ENCODE results near the gene MAPK8. TPM values are rescaled to one million over a fixed set of nuclear protein-coding genes. Genes with fewer than 3 reads are reported as not detected.
"Not testable (repeated sequence)": the region's sequence is repeated elsewhere in the genome, so short reads cannot be mapped to it uniquely, and the experiment has no call there.

MAPK8 gene
- total RNA-seq, 2 experiments from 2014 or later: 47.8 to 50.6 TPM

- Mint-ChIP-seq H3K27me3 (no peaks in the 10 kb centered on the region), H3K4me1 (ENCODE audit: low read depth) (no peaks in the 10 kb centered on the region), H3K36me3 (ENCODE audit: low read depth) (peaks cover 50% of the 10 kb centered on the region), H3K9me3 (no peaks in the 10 kb centered on the region), H3K4me3 (no peak overlapping the region), H3K27ac (no peak overlapping the region)
- TF ChIP-seq CTCF (IDR thresholded peaks at IDR 0.05): no peak
- H3K9me3 ChIP-seq (ENCODE audit: control insufficient read depth in 1 of 2, insufficient read depth in 1 of 2, low read length in 2 of 2): no peaks in the 10 kb centered on the region
- intact Hi-C loops (cut with DNase I, micrococcal nuclease): no loop called here
- no peak overlapping the region for H3K4me3 ChIP-seq (ENCODE audit: low read length)
- H3K27ac ChIP-seq (ENCODE audit: low read depth in 1 of 2, low read length in 2 of 2): no peak overlapping the region
- no peaks in the 10 kb centered on the region for H3K4me1 ChIP-seq (ENCODE audit: insufficient read depth, low read length)
- ChIA-PET CTCF (no interaction called here), POLR2A (no interaction called here)
- no peaks in the 10 kb centered on the region for H3K27me3 ChIP-seq (ENCODE audit: control insufficient read depth in 1 of 2, insufficient read depth in 2 of 2, low read length in 2 of 2)
- H3K36me3 ChIP-seq (ENCODE audit: insufficient read depth, low read length): peaks cover 5% of the 10 kb centered on the region
- no peak for DNase-seq
- ATAC-seq (ENCODE audit: poor library complexity): no peak
Measured at GRCh38 chr10:48417374-48417773, 110.9 kb downstream of the MAPK8 start.

- H3K36me3 ChIP-seq (ENCODE audit: insufficient read depth, low read length): no peaks in the 10 kb centered on the region
Measured at GRCh38 chr10:48418189-48418788, 111.8 kb downstream of the MAPK8 start.

GRCh38 chr10:48419714-48420113, 113.2 kb downstream of the MAPK8 start:
- DNase-seq: no peak
- intact Hi-C loops (cut with DNase I, micrococcal nuclease): no loop called here
- Mint-ChIP-seq H3K27ac (no peak overlapping the region), H3K4me3 (no peak overlapping the region), H3K27me3 (no peaks in the 10 kb centered on the region), H3K9me3 (no peaks in the 10 kb centered on the region), H3K36me3 (ENCODE audit: low read depth) (peaks cover 52% of the 10 kb centered on the region), H3K4me1 (ENCODE audit: low read depth) (no peaks in the 10 kb centered on the region)
- ChIA-PET POLR2A (no interaction called here), CTCF (no interaction called here)
- Histone ChIP-seq H3K36me3 (ENCODE audit: insufficient read depth, low read length) (no peaks in the 10 kb centered on the region), H3K4me1 (ENCODE audit: insufficient read depth, low read length) (no peaks in the 10 kb centered on the region), H3K27me3 (ENCODE audit: control insufficient read depth in 1 of 2, insufficient read depth in 2 of 2, low read length in 2 of 2) (no peaks in the 10 kb centered on the region), H3K4me3 (ENCODE audit: low read length) (no peak overlapping the region), H3K27ac (ENCODE audit: low read depth in 1 of 2, low read length in 2 of 2) (no peak overlapping the region), H3K9me3 (ENCODE audit: control insufficient read depth in 1 of 2, insufficient read depth in 1 of 2, low read length in 2 of 2) (no peaks in the 10 kb centered on the region)
- ATAC-seq (ENCODE audit: poor library complexity): no peak
- TF ChIP-seq CTCF (IDR thresholded peaks at IDR 0.05): no peak

More at GRCh38 chr10:48418189-48418788, 111.8 kb downstream of the MAPK8 start:
- no peak overlapping the region for H3K27ac Mint-ChIP-seq
- no peaks in the 10 kb centered on the region for H3K4me1 Mint-ChIP-seq (ENCODE audit: low read depth)
- POLR2A ChIA-PET: no interaction called here
- H3K4me3 Mint-ChIP-seq: no peak overlapping the region
- Histone ChIP-seq H3K9me3 (ENCODE audit: control insufficient read depth in 1 of 2, insufficient read depth in 1 of 2, low read length in 2 of 2) (no peaks in the 10 kb centered on the region), H3K27ac (ENCODE audit: low read depth in 1 of 2, low read length in 2 of 2) (no peak overlapping the region), H3K4me3 (ENCODE audit: low read length) (no peak overlapping the region), H3K27me3 (ENCODE audit: control insufficient read depth in 1 of 2, insufficient read depth in 2 of 2, low read length in 2 of 2) (no peaks in the 10 kb centered on the region), H3K4me1 (ENCODE audit: insufficient read depth, low read length) (no peaks in the 10 kb centered on the region)
- no peaks in the 10 kb centered on the region for H3K9me3 Mint-ChIP-seq
- no peaks in the 10 kb centered on the region for H3K27me3 Mint-ChIP-seq
- DNase-seq (no peak), ATAC-seq (ENCODE audit: poor library complexity) (no peak)
- CTCF ChIA-PET: no interaction called here
- intact Hi-C loops (cut with DNase I, micrococcal nuclease): no loop called here
- no peak for TF ChIP-seq CTCF (IDR thresholded peaks at IDR 0.05)
- peaks cover 54% of the 10 kb centered on the region for H3K36me3 Mint-ChIP-seq (ENCODE audit: low read depth)

GRCh38 chr10:48421862-48422261, 115.4 kb downstream of the MAPK8 start:
- H3K27ac Mint-ChIP-seq; H3K27me3 ChIP-seq (ENCODE audit: control insufficient read depth in 1 of 2, insufficient read depth in 2 of 2, low read length in 2 of 2); H3K27me3 Mint-ChIP-seq; ATAC-seq (ENCODE audit: poor library complexity); H3K9me3 Mint-ChIP-seq; H3K36me3 ChIP-seq (ENCODE audit: insufficient read depth, low read length); H3K4me3 ChIP-seq (ENCODE audit: low read length); POLR2A ChIA-PET; H3K4me3 Mint-ChIP-seq; H3K4me1 Mint-ChIP-seq (ENCODE audit: low read depth); H3K27ac ChIP-seq (ENCODE audit: low read depth in 1 of 2, low read length in 2 of 2); DNase-seq; H3K9me3 ChIP-seq (ENCODE audit: control insufficient read depth in 1 of 2, insufficient read depth in 1 of 2, low read length in 2 of 2); H3K4me1 ChIP-seq (ENCODE audit: insufficient read depth, low read length); intact Hi-C loops (cut with DNase I, micrococcal nuclease): not testable (repeated sequence)
- CTCF ChIA-PET: interaction anchor here (1.5 kb wide), 1 partner anchor 33 kb away, joined by 3 read pairs; no protein-coding TSS in a partner anchor
- H3K36me3 Mint-ChIP-seq (ENCODE audit: low read depth): peaks cover 51% of the 10 kb centered on the region

All from CD4-positive, alpha-beta T cell (primary cell).